ENCODE data around the gene BLOC1S6. TPM values are rescaled to one million over a fixed set of nuclear protein-coding genes. Genes with fewer than 3 reads are reported as not detected.
A peak's percentile ranks its signal among the peaks of the same experiment; 100 is the strongest.

The BLOC1S6 gene
- total RNA-seq, 1 donor from 2014 or later, result 24.3 TPM

DNA sequence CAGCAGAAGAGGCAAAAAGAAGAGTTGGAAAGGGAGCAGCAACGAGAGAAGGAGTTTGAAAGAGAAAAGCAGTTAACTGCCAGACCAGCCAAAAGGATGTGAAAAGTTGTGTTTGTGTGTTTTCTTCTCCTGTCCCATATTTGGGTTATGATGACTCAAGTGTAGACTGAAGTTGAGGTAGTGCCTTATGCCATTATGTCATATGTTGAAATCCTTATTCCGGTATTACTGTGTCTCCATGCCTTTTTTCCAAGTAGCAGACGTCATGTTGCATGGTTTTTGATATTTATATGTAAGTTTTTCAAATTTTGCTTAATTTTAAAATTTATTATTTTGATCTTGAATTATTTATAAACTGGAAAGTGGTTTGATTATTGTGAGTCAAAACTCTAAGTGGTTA lies 19.2 kb downstream of the BLOC1S6 start:
- H3K27ac ChIP-seq (replicated peaks), result no peak overlapping the region
- no peak overlapping the region for H3K4me3 ChIP-seq
- peaks cover 37% of the 10 kb centered on the region for H3K36me3 ChIP-seq
- no peak for DNase-seq
- no peaks in the 10 kb centered on the region for H3K27me3 ChIP-seq (ENCODE audit: low read depth)
- intact Hi-C loops (cut with micrococcal nuclease), result no loop called here
- H3K9me3 ChIP-seq (replicated peaks), result no peaks in the 10 kb centered on the region
- TF ChIP-seq, protein P1, sequence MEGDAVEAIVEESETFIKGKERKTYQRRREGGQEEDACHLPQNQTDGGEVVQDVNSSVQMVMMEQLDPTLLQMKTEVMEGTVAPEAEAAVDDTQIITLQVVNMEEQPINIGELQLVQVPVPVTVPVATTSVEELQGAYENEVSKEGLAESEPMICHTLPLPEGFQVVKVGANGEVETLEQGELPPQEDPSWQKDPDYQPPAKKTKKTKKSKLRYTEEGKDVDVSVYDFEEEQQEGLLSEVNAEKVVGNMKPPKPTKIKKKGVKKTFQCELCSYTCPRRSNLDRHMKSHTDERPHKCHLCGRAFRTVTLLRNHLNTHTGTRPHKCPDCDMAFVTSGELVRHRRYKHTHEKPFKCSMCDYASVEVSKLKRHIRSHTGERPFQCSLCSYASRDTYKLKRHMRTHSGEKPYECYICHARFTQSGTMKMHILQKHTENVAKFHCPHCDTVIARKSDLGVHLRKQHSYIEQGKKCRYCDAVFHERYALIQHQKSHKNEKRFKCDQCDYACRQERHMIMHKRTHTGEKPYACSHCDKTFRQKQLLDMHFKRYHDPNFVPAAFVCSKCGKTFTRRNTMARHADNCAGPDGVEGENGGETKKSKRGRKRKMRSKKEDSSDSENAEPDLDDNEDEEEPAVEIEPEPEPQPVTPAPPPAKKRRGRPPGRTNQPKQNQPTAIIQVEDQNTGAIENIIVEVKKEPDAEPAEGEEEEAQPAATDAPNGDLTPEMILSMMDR (IDR thresholded peaks at IDR 0.05; ENCODE audit: borderline replicate concordance), result no peak
- H3K4me1 ChIP-seq, result no peaks in the 10 kb centered on the region

DNA sequence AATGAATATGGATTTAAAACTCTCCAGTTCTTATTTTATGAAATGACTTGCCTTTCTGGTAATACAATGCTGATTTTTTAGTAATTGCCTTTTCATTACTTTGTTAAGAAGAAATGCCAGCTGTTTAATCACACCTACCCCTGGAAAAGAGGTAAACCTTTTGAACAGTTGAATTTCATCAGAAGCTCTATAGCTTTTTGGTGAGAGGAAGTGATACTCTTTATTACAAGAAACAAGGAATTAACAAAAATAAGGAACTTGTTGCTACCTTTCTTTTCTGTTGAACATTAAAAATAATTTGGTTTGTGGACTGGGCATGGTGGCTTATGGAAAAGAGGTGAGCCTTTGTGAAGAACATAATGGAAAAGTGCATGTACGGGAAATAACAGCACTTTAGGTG lies 19.7 kb downstream of the BLOC1S6 start:
- intact Hi-C loops (cut with micrococcal nuclease), result no loop called here
- Histone ChIP-seq H3K4me3 (no peak overlapping the region), H3K27ac (replicated peaks) (no peak overlapping the region), H3K9me3 (replicated peaks) (no peaks in the 10 kb centered on the region), H3K27me3 (ENCODE audit: low read depth) (no peaks in the 10 kb centered on the region), H3K36me3 (peaks cover 37% of the 10 kb centered on the region), H3K4me1 (no peaks in the 10 kb centered on the region)
- TF ChIP-seq, protein P1 (IDR thresholded peaks at IDR 0.05; ENCODE audit: borderline replicate concordance), result no peak
- DNase-seq, result no peak

DNA sequence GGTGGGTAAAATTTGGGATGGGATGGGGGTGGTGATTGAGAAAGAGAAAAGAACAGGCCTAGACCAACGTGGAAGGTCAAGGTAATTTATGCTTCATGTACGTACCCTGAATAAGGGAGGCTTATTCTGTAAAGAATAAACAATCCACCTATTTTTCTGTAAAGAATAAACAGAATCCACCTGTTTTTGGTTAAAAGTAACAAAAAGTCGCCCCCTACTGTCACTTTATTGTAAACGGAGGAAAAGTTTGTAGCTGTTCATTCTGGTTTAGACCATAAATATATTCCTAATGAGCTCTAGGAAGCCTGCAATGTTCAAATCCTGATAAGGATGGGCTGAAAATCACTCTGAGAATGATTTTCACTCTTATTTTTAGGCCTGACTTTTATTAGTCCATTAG lies 24.1 kb downstream of the BLOC1S6 start:
- H3K27me3 ChIP-seq (ENCODE audit: low read depth), result no peaks in the 10 kb centered on the region
- DNase-seq, result no peak
- intact Hi-C loops (cut with micrococcal nuclease), result no loop called here
- H3K4me1 ChIP-seq, result no peaks in the 10 kb centered on the region
- TF ChIP-seq, protein P1 (IDR thresholded peaks at IDR 0.05; ENCODE audit: borderline replicate concordance), result peak; percentile 45
- H3K4me3 ChIP-seq, result no peak overlapping the region
- peaks cover 26% of the 10 kb centered on the region for H3K36me3 ChIP-seq
- H3K27ac ChIP-seq (replicated peaks), result no peak overlapping the region
- no peaks in the 10 kb centered on the region for H3K9me3 ChIP-seq (replicated peaks)

DNA sequence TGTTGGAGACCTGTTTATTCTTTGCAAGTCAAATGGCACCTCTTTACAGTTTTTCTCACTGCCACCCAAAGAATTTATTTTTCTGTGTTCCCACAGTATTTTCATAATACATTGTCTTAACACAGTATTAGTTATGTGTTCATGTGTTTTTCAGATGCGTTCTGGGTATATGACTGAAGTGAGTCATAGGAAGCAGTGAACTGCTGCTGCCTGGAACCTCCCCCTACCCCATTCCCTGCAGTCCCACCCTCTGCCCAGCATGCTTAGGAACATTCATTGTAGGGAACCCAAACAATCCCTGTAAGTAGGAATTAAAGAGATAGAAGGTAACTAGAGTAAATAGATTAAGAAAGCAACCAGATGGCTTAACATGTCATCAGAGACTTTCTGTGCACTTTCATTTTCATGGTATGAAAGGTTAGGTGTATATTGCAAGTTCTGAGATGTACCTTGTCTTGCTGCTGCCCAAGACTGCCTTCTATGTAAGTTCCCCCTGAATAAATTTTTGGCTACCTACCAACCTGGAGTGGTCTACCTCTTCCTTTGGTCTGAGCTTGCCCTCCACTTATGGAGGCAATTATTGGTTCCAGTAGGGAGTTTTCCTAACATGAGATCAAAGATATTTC lies 25.7 kb downstream of the BLOC1S6 start:
- intact Hi-C loops (cut with micrococcal nuclease), result no loop called here
- no peak for DNase-seq
- TF ChIP-seq, protein P1 (IDR thresholded peaks at IDR 0.05; ENCODE audit: borderline replicate concordance), result no peak
- no peaks in the 10 kb centered on the region for H3K27me3 ChIP-seq (ENCODE audit: low read depth)
- H3K4me3 ChIP-seq, result no peak overlapping the region
- H3K9me3 ChIP-seq (replicated peaks), result no peaks in the 10 kb centered on the region
- no peaks in the 10 kb centered on the region for H3K4me1 ChIP-seq
- H3K27ac ChIP-seq (replicated peaks), result no peak overlapping the region
- H3K36me3 ChIP-seq, result peaks cover 10% of the 10 kb centered on the region

DNA sequence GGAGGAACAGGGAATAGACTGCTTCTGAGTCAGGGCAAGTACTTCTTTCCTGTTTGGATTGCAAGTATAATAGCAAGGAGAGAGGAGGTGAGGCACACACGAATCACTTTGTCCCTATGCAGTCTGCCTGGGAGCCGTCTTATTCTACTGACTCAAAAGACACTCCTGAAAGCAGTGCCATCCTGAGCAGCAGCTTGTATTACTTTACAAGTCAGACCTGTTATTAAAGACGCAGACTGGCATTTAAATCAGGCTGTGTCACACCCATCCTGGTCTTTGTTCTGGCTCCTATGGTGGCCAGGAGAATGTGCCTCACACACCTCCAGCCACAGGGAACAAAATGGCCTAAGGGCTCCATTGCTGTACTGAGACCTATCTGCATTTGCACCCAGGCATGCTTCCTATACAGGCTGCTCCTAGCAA lies 29.7 kb downstream of the BLOC1S6 start:
- no peak for DNase-seq
- Histone ChIP-seq H3K27me3 (ENCODE audit: low read depth) (no peaks in the 10 kb centered on the region), H3K4me3 (no peak overlapping the region), H3K36me3 (no peaks in the 10 kb centered on the region), H3K9me3 (replicated peaks) (no peaks in the 10 kb centered on the region), H3K4me1 (no peaks in the 10 kb centered on the region), H3K27ac (replicated peaks) (no peak overlapping the region)
- TF ChIP-seq, protein P1 (IDR thresholded peaks at IDR 0.05; ENCODE audit: borderline replicate concordance), result no peak
- intact Hi-C loops (cut with micrococcal nuclease), result no loop called here
